HepG2 (cell line): ENCODE measurements around the gene PDZD8. TPM values are rescaled to one million over a fixed set of nuclear protein-coding genes. Genes with fewer than 3 reads are reported as not detected.

ENCODE experiments used
- ATAC-seq: fragments of 200-7000 bp; cut with Tn5 transposase; 3 replicates; pipeline ENCODE4 v1.9.1; 2020; ENCODE audit warnings: mild to moderate bottlenecking, moderate library complexity
- BruUV-seq: library from RNA; stranded (reverse); fragments of 400-500 nt; replicated peaks from 2 replicates; lab custom pipeline; 2021; lab: Mats Ljungman, UMichigan
- CTCF ChIA-PET: fragments of 300-600 bp; formaldehyde crosslinking; extraction: SDS; loops from one replicate; lab custom pipeline; 2021; ENCODE audit warnings: low total read pairs, inconsistent platforms, low intra/inter-chr PET ratio; lab: Yijun Ruan, JAX
- POLR2A ChIA-PET: fragments of 350-600 bp; sonication (Branson Sonifier 250); formaldehyde crosslinking; loops from one replicate; lab custom pipeline; 2020; ENCODE audit warnings: antibody characterized with exemption, inconsistent platforms; lab: Yijun Ruan, JAX
- DNase-seq: peaks from one replicate; pipeline ENCODE4 v3.0.0-alpha.2; 2015; ENCODE audit warnings: low spot score
- FAIRE-seq: peaks from 3 replicates; lab custom pipeline; 2011; peaks lifted over from hg19 to GRCh38; lab: Jason Lieb, UNC
- H2AFZ ChIP-seq: one replicate; pipeline ENCODE4 v1.6.1; 2011; ENCODE audit warnings: low read length, inconsistent platforms
- H3K27ac ChIP-seq: fragments of 300-600 bp; 3 replicates; pipeline ENCODE4 v1.8.0; 2011; ENCODE audit warnings: mixed run types, mild to moderate bottlenecking, mixed read lengths, low read length, inconsistent platforms; ENCODE audit not compliant: insufficient read depth; ENCODE audit errors: extremely low read length
- H3K27me3 ChIP-seq, 2 experiments: fragments of 200-600 bp in 1 of 2; 2 replicates in 1 of 2; 3 replicates in 1 of 2; pipeline versions ENCODE4 v1.6.0 to v1.8.0; 2011; ENCODE audit warnings: low read length in 2 of 2, mild to moderate bottlenecking in 2 of 2, moderate library complexity in 2 of 2, inconsistent platforms in 1 of 2; ENCODE audit not compliant: insufficient read depth in 2 of 2, control insufficient read depth in 1 of 2
- H3K36me3 ChIP-seq, 2 experiments: fragments of 200-600 bp in 1 of 2; replicated peaks in 1 of 2; 2 replicates in 1 of 2; 3 replicates in 1 of 2; pipeline versions ENCODE4 v1.5.1 to v1.8.0; 2011; ENCODE audit warnings: low read length in 2 of 2, inconsistent platforms in 1 of 2; ENCODE audit not compliant: insufficient read depth in 2 of 2, control insufficient read depth in 1 of 2
- H3K4me1 ChIP-seq: 2 replicates; pipeline ENCODE4 v1.5.1; 2012; ENCODE audit warnings: low read length, inconsistent platforms; ENCODE audit not compliant: insufficient read depth
- H3K4me2 ChIP-seq: 2 replicates; pipeline ENCODE4 v1.6.0; 2011; ENCODE audit warnings: low read depth, low read length, inconsistent platforms
- H3K4me3 ChIP-seq, 3 experiments: fragments of 200-600 bp in 1 of 3; sonication (generic), shearing (Covaris generic) in 1 of 3; replicated peaks in 1 of 3; 2 replicates each; pipeline ENCODE4 v1.5.1; 2011 to 2016; ENCODE audit warnings: low read length in 3 of 3, inconsistent platforms in 2 of 3, low read depth in 2 of 3, mild to moderate bottlenecking in 2 of 3, control low read depth in 1 of 3, mixed read lengths in 1 of 3; ENCODE audit not compliant: insufficient read depth in 1 of 3
- H3K79me2 ChIP-seq: one replicate; pipeline ENCODE4 v1.6.1; 2011; ENCODE audit warnings: low read length, inconsistent platforms; ENCODE audit not compliant: insufficient read depth
- H3K9ac ChIP-seq: 2 replicates; pipeline ENCODE4 v1.6.0; 2011; ENCODE audit warnings: mild to moderate bottlenecking, low read depth, low read length, inconsistent platforms; ENCODE audit not compliant: insufficient read depth
- H3K9me3 ChIP-seq: 2 replicates; pipeline ENCODE4 v1.5.1; 2012; ENCODE audit warnings: mild to moderate bottlenecking, low read length
- H4K20me1 ChIP-seq: 2 replicates; pipeline ENCODE4 v1.6.0; 2011; ENCODE audit warnings: inconsistent platforms, mild to moderate bottlenecking, low read length, moderate library complexity; ENCODE audit not compliant: insufficient read depth
- CEBPG ChIP-seq: IDR thresholded peaks from 2 replicates; pipeline ENCODE4 v1.6.1; 2016
- CHD4 ChIP-seq: fragments of 200-600 bp; sonication (generic); IDR thresholded peaks from 2 replicates; pipeline ENCODE4 v1.7.0; 2017; ENCODE audit warnings: mild to moderate bottlenecking, low read length, borderline replicate concordance
- ELF4 ChIP-seq: sonication (generic); formaldehyde crosslinking; IDR thresholded peaks from 2 replicates; pipeline ENCODE4 v1.5.0; 2020; ENCODE audit warnings: missing genetic modification reagents, mild to moderate bottlenecking, moderate library complexity, borderline replicate concordance
- SMAD1 ChIP-seq: sonication (generic); formaldehyde crosslinking; IDR thresholded peaks from 2 replicates; pipeline ENCODE4 v1.4.0; 2020; ENCODE audit warnings: missing genetic modification reagents, low read depth, mild to moderate bottlenecking, borderline replicate concordance
- TBX3 ChIP-seq: fragments of 450-650 bp; IDR thresholded peaks from 2 replicates; pipeline ENCODE4 v1.6.1; 2017; ENCODE audit warnings: antibody characterized with exemption, mild to moderate bottlenecking, inconsistent platforms, borderline replicate concordance
- ZNF256 ChIP-seq: sonication (generic); formaldehyde crosslinking; conservative IDR thresholded peaks from 2 replicates; pipeline ENCODE4 v1.4.0; 2020; ENCODE audit warnings: missing genetic modification reagents
- ZNF510 ChIP-seq: sonication (generic); formaldehyde crosslinking; IDR thresholded peaks from 2 replicates; pipeline ENCODE4 v1.4.0; 2020; ENCODE audit warnings: low read depth, mild to moderate bottlenecking, missing genetic modification reagents
- ZNF574 ChIP-seq: sonication (generic); formaldehyde crosslinking; IDR thresholded peaks from 2 replicates; pipeline ENCODE4 v1.4.0; 2020; ENCODE audit warnings: missing genetic modification reagents
- ZNF816 ChIP-seq: sonication (generic); formaldehyde crosslinking; IDR thresholded peaks from 2 replicates; pipeline ENCODE4 v1.8.0; 2022; ENCODE audit warnings: missing genetic modification reagents, mild to moderate bottlenecking, borderline replicate concordance
- ZNF850 ChIP-seq: sonication (generic); formaldehyde crosslinking; conservative IDR thresholded peaks from 2 replicates; pipeline ENCODE4 v1.9.0; 2021; ENCODE audit warnings: mild to moderate bottlenecking, missing genetic modification reagents
- WGBS: methylation state at CpG from one replicate; pipeline ENCODE4 v1.1.6; 2017; ENCODE audit warnings: low lambda C conversion rate; 5-methylcytosine and 5-hydroxymethylcytosine counted together
- in situ Hi-C: cut with HindIII; loops from 2 replicates; pipeline ENCODE4 v1.10.0; 2017; ENCODE audit warnings: low pct_unique_long_range_greater_than_20kb; ENCODE audit not compliant: extremely low pct_ligation_motif_present
- intact Hi-C: fragments of 100-400 bp; cut with micrococcal nuclease; formaldehyde crosslinking; loops from one replicate; pipeline ENCODE4 v1.10.0; 2022; ENCODE audit not compliant: unreplicated experiment
- polyA plus RNA-seq, 8 experiments: library from polyadenylated mRNA; depleted of rRNA in 3 of 8; stranded (reverse) in 7 of 8; unstranded in 1 of 8; fragments of >200 nt; fragmentation: Illumina TruSeq in 4 of 8; extraction: Trizol in 4 of 8; gene quantifications; 2 replicates each; pipeline versions ENCODE4 v1.2.1 to v1.2.3, GENCODE V29; 2011 to 2016; ENCODE audit warnings: low read depth in 4 of 8, missing spikeins in 1 of 8, mixed read lengths in 1 of 8; ENCODE audit not compliant: insufficient read depth in 1 of 8
- total RNA-seq, 5 experiments: library from RNA; depleted of rRNA; stranded (reverse); fragments of >200 nt; fragmentation: Illumina TruSeq; extraction: Trizol; gene quantifications; 2 replicates each; pipeline ENCODE4 v1.2.3, GENCODE V29; 2016; ENCODE audit warnings: low read depth in 1 of 5

Gene PDZD8
- total and polyA plus RNA-seq, 2 of the 13 experiments (the other 11 are each of a cell fraction or from before 2014, with no cell fraction given) = 11.2 to 32.0 TPM

- no peak for TF ChIP-seq ZNF850
Measured at GRCh38 chr10:117408436-117409384, 33.5 kb upstream of the PDZD8 start (continued).

- WGBS = 28% methylated on average over 3 of the region's 3 CpGs
- ChIA-PET POLR2A (interaction anchor here (0.6 to 1.6 kb wide), 2 partner anchors 23 to 91 kb away, joined by 3 to 4 read pairs; no protein-coding TSS in a partner anchor), CTCF (no interaction called here)
- no peaks in the 10 kb centered on the region for H4K20me1 ChIP-seq
- FAIRE-seq = peak; percentile 21
- H3K27me3 ChIP-seq = no peaks in the 10 kb centered on the region
- H3K4me3 ChIP-seq = no peak overlapping the region
- H3K4me1 ChIP-seq = peaks cover 36% of the 10 kb centered on the region
- peak overlapping the region; percentile 83 for H3K27ac ChIP-seq
- intact Hi-C loops = loop anchor here (5.0 kb wide), 1 partner anchor 33 kb away; no protein-coding TSS in a partner anchor
- BruUV-seq = no TSS peak
- no peaks in the 10 kb centered on the region for H3K9me3 ChIP-seq
- H3K9ac ChIP-seq = no peak overlapping the region
- no peak overlapping the region for H3K4me2 ChIP-seq
- TF ChIP-seq ZNF510 (CRISPR knock-in tag) = no peak
- TF ChIP-seq CEBPG (CRISPR knock-in tag) = 0 out of 2 replicates have a peak, but pooled peaks have one; percentile 9
- H3K36me3 ChIP-seq = no peaks in the 10 kb centered on the region
- H3K79me2 ChIP-seq = no peaks in the 10 kb centered on the region
- H2AFZ ChIP-seq = no peak overlapping the region
- ATAC-seq = no peak
- in situ Hi-C loops = no loop called here
- no peak for DNase-seq
Measured at GRCh38 chr10:117405730-117406129, 30.5 kb upstream of the PDZD8 start.

GRCh38 chr10:117400329-117400728 is 25.1 kb upstream of the PDZD8 start:
- no peak for DNase-seq
- no peaks in the 10 kb centered on the region for H3K79me2 ChIP-seq
- no peak overlapping the region for H3K4me3 ChIP-seq
- intact Hi-C loops (no loop called here), in situ Hi-C loops (no loop called here)
- no peak overlapping the region for H3K4me2 ChIP-seq
- H2AFZ ChIP-seq = no peak overlapping the region
- H3K27me3 ChIP-seq = no peaks in the 10 kb centered on the region
- FAIRE-seq = no peak
- ChIA-PET CTCF (no interaction called here), POLR2A (no interaction called here)
- no peak overlapping the region for H3K9ac ChIP-seq
- H3K4me1 ChIP-seq = peaks cover 47% of the 10 kb centered on the region
- H3K27ac ChIP-seq = peak overlapping the region; percentile 79
- BruUV-seq = no TSS peak
- H3K9me3 ChIP-seq = no peaks in the 10 kb centered on the region
- H4K20me1 ChIP-seq = no peaks in the 10 kb centered on the region
- H3K36me3 ChIP-seq = no peaks in the 10 kb centered on the region
- TF ChIP-seq TBX3 = no peak
- TF ChIP-seq ZNF816 = no peak
- no peak for TF ChIP-seq ZNF256 (CRISPR knock-in tag)
- no peak for TF ChIP-seq SMAD1
- TF ChIP-seq CHD4 = no peak
- TF ChIP-seq ZNF574 = no peak
- TF ChIP-seq ELF4 (CRISPR knock-in tag) = no peak
- ATAC-seq = no peak
- WGBS = 97% methylated on average over 3 of the region's 3 CpGs
